Right forelimb (tissue), 1 donor: ENCODE results near the gene PRSS21.

ENCODE experiments used
- DNase-seq: peaks from one replicate; pipeline ENCODE4 v3.0.0-alpha.2; 2018

Gene PRSS21

DNA sequence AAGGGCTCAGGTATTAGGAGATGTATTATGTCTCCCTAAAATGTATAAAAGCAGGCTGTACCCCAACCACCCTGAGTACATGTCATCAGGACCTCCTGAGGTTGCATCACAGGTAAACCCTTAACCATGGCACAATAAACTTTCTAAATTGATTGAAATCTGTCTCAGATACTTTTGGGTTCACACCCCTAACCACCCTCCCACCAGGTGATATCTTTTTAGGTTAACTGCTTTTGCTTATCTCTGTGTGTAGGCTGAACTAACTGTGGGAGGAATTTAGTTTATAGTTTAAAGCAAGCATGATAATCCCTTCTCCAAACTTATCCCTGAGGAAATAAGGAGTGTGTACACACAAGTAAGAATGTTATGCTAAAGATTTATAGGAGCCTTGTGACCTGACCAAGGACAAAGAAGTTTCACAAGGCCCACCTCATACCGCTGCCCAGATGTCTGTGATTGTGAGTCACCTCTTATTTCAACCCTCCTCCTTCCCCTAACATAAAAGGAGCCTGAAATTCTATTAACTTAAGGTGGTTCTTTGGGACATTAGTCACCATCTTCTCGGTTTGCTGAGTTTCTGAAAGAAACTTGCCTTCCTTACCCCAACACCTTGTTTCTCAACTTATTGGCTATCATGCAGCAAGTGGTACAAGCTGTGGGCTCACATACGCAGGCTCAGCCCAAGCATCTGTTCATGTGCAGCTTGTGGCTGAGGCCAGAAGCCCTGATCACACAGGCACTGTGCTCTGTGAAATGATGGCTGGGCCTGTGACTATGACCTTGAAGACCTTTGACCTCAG lies 29.7 kb downstream of the PRSS21 start:
- DNase-seq, result no peak

DNA sequence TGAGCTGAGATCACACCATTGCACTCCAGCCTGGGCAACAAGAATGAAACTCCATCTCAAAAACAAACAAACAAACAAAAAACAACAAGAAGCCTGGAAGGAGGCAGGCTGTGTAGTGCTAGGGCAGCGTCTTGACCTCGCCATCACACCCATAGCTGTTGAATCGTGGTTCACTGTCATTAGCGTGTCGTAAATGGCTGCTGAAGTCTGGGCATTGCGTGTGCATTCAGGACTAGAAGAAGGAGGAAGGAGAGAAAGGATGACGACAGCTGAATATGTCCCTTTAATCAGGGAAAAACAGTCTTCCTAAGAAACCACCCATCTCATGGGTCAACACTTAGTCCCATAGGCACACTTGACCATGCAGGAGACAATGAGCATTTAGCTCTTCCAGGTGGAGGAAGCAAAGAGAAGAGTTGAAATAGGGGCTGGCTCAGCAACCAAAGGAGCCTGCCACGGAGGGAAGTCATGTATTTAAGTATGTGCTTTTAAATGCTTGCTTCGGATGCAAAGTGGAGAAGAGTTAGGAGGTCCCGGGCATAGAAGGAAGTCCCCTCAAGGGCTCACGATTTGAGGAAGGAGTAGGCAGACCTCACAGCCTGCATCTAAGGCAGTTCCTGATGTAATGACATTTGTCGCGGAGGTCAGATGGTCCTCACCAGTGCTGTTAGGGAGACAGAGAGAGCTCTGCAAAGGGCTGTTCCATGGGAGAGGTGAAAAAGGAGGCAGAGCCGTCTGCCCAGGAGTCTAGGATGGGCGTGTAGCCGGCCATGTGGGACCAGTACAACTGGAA lies 32.1 kb downstream of the PRSS21 start:
- DNase-seq, result no peak

DNA sequence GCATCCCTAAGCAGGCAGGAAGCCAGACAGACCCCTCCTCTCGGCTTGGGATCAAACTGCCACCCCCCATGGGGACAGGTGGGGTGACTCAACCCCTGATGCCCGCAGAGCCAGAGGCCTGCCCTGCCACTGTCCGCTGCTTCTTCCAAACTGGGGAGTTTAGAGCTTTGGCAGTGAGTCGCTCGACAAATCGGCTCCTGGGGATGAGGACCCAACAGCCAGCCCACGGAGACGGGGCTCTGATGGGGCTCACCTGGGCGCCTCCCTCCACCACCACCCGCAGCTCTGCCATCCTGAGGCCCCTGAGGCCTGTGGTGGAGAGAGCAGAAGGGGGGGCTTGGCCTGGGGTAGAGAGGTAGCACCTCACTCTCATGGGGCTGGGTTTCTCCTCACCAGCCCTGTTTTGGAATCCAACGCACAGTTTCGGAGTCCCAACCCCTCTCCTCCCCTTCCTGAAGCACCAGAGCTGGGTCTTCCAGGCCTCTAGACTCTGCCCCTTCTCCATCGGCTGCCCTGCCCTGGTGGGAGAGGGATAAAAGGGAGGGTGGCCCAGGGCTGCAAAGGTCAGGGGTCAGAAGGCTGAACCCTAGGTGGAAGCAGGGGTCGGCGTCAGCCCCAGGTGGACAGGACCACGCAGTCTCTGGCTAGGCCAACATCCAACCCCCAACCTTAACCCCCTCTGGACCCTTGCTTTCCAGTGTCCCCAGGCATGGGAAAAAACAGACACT lies 35.1 kb downstream of the PRSS21 start:
- no peak for DNase-seq

DNA sequence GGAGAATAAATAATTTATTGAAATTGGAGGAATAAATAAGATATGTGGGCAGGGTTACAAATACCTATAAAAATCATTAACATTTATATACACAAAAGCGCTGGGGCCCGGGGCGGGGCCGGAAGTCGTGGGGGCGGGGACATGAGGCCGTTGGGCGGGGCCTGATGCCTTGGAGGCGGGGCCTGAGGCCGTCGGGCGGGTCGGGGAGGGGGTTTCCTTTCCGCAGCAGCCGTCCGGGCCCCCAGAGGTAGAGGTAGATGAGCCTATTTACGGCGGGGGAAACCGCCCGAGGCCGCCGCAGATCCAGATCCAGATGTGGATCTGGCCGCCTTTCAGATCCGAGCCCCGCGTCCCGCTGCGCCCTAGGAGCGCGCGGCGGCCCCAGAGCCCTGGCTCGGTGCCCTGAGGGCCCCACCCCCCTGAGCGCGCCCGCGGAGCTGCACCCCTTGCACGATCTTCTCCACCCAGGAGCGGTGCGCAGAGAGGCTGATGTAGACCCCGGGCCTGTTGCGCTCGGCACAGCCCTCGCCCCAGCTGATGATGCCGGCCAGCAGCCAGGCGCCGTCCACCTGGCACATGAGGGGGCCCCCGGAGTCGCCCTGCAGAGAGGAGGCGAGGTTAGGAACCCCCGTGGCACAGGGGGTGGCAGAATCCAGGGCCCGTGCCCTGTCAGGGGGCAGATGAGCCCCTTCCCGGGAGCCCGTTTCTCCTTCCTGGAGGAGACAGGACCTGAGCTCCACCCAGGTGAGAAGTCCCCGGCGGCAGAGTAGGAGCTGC lies 35.9 kb downstream of the PRSS21 start:
- DNase-seq, result no peak

DNA sequence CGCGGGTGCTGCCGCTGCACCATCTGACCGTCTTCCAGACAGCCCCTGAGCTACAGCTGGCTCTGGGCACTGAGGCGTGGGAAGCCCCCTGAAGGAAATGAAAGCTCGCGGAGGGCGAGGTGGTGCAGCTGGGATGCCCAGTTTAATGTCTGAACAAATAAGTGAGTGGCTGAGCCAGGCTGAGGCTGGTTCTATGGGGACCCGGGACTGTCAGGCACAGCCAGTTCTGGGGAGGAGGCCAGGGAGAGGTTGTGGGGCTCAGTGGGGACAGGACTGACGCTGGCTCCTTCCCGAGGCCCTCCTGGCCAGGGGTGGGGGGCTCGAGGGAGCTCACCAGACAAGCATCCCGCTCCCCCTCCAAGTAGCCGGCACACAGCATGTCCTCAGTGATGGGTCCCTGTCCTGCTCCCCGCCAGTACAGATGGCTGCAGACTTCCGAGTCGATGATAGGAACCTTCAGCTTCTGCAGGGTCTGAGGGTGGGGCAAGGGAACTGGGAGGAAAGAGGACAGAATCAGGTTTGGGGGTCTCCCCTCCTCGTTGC lies 36.6 kb downstream of the PRSS21 start:
- no peak for DNase-seq

DNA sequence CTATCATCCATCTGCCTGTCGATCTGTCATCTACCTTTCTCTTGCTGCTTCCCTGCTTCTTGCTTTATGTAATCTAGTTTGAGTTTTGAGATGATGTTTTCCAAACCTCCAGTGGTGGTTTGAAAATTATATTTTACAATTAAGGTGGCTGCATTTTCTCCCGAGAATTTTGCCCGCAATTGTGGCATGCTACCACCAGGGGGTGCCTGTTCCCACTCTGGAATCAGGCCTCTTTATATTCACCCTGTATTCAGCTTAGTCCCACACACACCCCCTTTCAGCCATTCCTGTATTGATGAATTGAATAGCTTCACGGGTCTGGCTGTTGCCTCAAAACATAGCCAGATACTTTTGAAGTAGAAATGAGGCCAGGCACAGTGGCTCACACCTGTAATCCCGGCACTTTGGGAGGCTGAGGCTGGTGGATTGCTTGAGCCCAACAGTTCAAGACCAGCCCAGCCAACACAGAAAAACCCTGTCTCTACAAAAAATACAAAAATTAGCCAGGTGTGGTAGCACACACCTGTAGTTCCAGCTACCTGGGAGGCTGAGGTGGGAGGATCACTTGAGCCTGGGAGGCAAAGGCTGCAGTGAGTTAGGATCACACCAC lies 37.8 kb downstream of the PRSS21 start:
- DNase-seq, result no peak

DNA sequence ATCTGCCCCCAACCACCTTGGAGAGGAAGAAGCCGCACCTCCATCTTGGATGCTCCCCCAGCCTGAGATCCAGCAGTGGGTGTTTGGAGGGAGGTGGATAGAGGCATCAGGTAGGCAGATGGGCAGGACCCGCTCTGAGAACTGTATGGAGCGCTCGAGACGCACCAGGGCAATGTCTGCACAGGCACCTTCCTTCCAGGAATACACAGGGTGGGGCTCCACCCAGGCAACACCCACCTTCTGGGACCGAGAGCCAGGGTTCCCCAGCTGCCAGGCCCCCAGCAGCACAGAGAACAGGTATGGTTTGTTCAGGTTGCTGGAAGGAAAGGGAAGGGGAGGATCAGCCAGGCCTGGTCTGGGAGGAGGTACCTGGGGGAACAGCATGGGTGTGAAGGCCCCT lies 38.5 kb downstream of the PRSS21 start:
- no peak for DNase-seq

DNA sequence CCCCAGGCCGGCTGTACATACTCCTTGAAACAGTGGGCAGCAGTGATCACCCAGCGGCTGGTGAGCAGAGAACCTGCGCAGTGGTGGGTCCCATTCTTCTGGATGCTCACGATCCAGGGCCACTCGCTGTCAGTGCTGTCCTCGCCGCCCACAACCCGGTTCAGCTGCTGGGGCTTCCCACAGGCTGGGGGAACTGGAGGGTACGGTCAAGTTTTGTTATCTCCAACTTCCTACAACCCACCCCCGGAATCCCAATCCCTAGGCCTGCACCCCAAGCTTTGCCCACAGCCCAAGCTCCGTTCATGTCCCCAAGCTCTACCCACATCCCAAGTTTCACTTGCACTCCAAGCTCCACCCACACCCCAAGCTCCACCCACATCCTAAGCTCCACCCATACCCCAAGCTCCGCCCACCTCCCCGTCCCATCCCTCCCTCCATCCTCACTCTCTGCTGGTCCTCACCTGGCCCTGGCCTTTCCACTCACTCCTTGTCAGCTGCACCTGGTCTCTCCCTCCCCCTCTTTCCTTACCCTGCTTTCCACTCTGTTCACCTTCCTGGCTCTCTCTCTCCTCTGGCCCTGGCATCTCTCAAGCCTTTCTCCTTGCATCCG lies 39.1 kb downstream of the PRSS21 start:
- DNase-seq, result no peak

DNA sequence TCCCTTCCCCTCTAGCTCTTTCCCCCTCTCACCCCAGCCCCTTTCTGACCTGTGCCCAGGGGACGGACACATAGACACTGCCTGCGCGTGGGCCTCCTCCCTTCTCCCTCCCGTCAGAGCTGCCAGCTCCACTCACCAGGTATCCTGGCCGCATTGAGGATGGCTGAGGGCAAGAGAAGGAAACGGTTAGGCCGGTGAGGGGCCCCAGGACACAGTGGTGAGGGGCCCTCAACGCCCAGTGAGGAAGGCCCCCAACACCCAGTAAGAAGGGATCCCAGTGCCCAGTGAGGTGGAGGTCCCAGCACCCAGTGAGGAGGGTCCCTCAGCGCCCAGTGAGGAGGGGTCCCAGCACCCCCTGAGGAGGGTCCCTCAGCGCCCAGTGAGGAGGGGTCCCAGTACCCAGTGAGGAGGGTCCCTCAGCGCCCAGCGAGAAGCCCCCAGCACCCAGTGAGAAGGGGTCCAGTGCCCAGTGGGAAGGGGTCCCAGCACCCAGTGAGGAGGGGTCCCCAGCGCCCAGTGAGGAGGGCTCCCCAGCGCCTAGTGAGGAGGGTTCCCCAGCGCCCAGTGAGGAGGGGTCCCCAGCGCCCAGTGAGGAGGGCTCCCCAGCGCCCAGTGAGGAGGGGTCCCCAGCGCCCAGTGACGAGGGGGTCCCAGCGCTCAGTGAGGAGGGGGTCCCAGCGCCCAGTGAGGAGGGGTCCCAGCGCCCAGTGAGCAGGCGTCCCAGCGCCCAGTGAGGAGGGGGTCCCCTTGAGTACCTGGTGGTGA lies 39.8 kb downstream of the PRSS21 start:
- DNase-seq, result no peak

DNA sequence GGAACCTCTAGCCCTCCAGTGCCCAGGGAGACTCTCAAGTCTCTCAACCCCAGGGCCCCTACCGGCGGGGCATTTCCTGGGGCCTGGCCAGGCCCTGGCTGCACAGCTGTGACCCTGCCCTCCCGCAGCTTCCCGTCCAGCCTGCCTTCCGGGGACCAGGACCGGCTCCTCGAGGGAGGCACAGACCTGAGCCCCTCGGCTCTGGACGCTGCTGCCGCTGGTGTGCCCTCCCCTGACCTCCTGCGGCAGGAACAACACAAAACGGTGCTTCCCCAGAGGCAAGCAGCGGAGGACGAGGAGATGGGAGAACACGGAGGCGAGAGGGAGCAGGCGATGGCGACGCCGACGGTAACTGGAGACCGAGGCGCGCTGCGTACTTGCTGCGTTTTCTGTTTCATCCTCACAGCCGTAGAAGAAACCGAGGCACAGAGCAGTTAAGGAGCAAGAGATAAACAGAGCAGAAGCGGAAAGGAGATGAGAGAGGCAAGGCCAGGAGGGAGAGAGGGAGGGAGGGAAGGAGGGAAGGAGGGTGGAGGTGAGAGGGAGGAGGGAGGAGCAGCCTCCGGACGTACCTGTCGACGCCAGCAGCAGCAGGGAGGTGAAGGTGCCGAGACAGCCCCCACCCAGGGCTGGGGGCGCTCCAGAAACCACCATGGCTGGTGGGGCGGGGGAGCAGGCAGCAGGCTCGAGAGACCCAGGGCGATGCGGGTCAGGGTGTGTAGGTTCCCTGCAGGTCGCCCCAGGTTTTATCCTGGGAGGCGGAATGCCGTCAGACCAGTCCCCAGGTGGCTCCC lies 40.6 kb downstream of the PRSS21 start, which contains the start of gene PRSS22:
TSS of gene PRSS22 (minus strand) at position 720 of the 794 bp plus-strand sequence. CDS start at position 654, 66 bp downstream.
- no peak for DNase-seq

DNA sequence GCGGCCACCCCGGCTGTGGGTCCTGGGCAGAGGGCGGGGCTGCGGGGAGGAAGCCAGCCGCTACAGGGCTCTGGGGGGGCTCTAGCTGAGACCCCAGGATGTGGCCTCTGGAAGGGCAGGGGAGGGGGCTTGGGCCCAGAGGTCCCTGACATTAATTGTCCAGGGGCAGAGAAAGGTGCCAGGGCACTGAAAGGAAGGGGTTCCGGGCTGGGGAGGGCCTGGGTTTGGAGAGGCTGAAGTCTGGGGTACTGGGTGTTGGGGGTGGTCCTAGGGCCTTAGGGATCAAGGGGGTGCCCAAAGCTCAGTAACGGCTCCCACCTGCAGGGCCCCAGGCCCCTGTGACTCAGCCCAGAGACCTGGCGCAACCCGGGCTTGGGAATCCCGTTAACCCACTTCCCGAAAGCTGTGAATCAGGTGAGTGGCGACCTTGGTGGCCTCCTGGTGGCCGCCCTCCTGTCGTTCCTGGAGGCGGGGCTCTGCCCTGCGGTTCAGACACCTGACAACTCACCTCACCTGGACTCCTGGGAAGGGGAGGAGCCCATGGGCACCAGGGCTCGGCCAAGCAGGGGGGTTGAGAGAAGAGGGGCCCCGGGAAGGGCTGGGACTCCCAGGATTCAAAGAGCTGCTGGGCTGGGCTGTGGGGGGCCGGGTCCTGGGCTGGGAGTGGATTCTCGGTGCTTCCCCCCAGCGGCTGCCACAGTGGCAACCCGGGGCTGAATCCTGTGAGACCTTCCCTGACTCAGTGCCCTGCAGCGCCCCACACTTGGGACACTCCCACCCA lies 41.4 kb downstream of the PRSS21 start:
- no peak for DNase-seq

DNA sequence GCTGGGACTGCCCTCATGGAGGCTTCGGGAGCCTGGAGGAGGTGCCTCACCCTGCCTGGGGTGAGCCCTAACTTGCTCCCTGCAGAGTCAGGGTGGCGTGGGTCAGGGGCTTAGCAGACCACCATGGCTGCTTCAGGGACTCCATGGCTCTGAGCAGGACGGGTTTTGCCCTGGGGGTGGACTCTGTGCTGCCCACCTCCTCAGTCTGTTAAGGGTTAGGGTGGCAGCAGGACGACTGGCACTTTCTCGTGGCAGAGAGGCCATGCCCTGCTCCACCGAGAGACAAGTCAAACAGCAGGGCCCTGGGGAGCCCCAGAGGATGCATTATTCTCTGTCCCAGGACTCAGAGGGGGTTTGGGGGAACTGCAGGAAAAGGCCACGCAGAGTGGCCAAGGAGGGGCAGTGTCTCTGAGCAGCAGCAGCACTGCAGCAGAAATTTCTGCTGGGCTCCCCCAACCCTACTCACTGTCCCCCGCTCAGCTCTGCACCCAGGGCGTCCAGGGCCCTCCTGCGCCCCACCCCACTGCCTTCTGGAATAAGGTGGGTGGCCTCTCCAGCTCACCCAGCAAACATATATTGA lies 42.7 kb downstream of the PRSS21 start:
- DNase-seq, result no peak

DNA sequence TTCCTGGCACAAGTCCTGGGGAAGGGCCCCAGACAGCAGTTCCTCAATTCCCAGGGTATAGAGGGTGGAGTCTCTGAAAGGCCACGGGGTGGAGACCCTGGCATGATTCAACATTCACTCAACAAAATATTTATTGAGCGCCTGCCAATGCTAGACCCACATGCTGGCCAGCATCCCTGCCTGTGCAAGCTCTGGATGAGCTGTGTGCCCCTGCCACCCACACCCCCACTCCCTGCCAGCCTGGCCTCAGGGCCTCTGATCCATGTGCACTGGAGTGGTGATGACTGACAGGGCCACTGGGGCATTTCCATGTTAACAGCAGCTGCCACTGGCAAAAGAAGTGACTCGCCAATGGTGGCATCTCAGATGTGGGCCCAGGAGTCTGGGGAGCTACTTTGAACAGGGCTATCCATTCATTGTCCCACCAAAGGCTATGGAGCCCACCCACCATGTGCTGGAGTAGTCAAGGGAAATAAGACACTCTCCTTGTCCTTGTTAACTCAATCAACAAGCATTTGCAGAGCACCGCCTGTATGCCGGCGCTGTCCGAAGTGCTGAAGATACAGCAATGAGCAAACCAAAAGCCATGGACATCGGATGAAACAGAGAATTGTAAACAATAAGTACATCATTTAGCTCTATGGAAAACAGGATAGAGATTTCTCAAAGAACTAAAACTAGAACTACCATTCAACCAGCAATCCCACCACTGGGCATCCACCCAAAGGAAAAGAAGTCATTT lies 44.0 kb downstream of the PRSS21 start:
- DNase-seq, result no peak

DNA sequence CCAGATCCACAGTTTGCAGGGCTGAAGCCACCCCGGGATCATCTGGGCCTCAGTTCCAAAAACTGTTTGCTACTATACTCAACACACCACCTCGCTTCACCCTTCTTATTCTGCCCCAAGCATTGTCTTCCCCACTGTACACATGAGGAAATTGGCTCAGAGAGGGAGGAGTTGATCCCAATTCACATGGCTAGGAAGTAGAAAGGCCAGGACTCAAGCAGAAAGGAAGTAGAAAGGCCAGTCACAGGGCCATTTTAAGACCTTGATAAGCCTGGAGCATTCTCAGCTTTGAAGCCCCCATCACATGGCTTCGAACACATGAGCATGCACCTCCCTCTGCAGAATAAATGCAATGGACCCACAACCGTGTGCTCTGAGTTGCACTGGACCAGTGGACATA lies 48.6 kb downstream of the PRSS21 start:
- no peak for DNase-seq

DNA sequence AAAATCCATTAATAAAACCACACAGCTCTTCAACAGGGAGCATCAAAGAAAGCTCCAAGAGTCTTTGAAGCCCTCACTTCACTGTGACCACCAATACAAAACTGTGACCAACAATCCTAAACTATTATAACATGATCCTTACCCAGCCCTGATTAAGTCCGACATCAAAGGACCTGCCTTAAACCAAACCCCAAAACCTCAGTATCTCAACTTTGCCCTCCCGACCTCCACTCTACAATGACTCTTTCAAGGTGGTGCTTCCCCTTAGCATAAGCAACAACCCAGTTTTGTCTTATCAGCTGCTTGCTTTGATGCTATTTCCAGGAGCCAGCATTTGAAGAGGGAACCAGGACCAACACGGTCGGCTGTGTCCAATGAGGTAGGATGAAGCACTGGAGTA lies 49.4 kb downstream of the PRSS21 start:
- no peak for DNase-seq

DNA sequence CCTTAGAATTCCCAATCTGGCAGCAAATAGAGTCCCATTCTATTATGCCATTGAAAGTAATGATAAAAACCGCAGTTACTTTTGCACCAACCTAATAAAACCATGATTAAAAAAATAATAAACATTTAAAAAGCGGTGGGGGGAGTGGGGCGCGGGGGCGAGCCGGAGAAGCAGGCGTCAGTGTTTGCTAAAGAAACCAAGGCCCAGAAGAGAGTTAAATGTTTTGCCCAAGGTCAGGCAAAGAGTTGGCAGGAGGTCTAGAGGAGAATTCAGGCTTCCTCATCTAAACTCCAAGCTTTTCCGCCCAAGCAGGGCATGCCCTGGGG lies 50.6 kb downstream of the PRSS21 start:
- no peak for DNase-seq

DNA sequence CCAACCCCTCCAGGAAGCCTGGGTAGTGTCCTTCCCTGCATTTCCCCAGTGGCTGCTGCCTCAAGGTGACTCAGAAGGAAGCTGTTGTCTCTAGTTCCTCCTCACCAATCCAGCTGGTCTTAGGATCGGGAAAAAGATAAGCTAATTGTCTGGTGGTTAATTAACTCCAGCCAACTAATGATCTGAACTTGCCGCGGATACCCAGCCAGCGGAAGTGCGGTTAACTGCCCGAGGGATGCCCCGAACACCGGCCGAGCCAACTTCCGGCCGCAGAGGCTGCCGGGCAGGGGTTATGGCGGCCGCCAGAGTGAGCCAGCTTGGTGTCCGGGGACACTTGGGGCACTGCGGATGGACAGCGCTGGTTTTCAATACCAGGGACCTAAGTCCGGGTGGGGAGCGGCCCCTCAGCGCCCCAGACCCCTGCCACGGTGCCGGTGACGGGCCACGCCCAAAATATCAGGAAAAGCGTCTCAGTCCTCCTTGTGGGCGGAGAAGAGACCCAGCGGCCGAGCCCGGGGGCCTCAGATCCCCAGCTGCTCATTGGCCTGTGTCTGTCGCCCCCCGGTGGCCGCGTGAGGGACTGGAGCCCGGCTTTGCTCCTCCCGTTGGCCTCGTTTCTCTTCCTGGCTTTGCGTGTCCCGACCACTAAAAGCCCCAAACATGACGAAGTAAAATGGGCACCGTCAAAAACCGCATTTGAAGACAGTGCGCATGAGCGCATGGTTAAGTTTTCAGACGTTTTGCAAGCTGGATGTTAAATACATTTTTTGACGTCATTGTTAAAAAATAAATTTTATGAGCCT lies 51.2 kb downstream of the PRSS21 start:
- peak; percentile 97 for DNase-seq
